Mesendoderm (in vitro differentiated cells): Measurements from ENCODE around the gene PRKAR1B.

Source experiments
- DNase-seq: peaks from one replicate; pipeline ENCODE4 v3.0.0; 2013
- H2AK5ac ChIP-seq: 2 replicates; pipeline ENCODE4 v1.6.1; 2013; ENCODE audit warnings: low read length, inconsistent platforms
- H2BK120ac ChIP-seq: 2 replicates; pipeline ENCODE4 v1.6.1; 2013; ENCODE audit warnings: low read depth, mild to moderate bottlenecking, low read length, moderate library complexity, mixed read lengths
- H2BK15ac ChIP-seq: replicated peaks from 2 replicates; pipeline ENCODE4 v1.6.1; 2013; ENCODE audit warnings: low read depth, mild to moderate bottlenecking, moderate library complexity
- H2BK5ac ChIP-seq: 2 replicates; pipeline ENCODE4 v1.6.1; 2013; ENCODE audit warnings: low read length, inconsistent platforms
- H3K18ac ChIP-seq: 2 replicates; pipeline ENCODE4 v1.6.1; 2013; ENCODE audit warnings: mild to moderate bottlenecking, low read length, mixed read lengths
- H3K23ac ChIP-seq: one replicate; pipeline ENCODE4 v1.6.1; 2013; ENCODE audit warnings: low read length
- H3K27ac ChIP-seq: 2 replicates; pipeline ENCODE4 v1.5.1; 2013; ENCODE audit warnings: low read depth, mild to moderate bottlenecking, inconsistent platforms, low read length, moderate library complexity
- H3K27me3 ChIP-seq: 2 replicates; pipeline ENCODE4 v1.6.1; 2013; ENCODE audit warnings: low read length, control low read depth, mild to moderate bottlenecking, inconsistent platforms; ENCODE audit not compliant: insufficient read depth, poor library complexity
- H3K36me3 ChIP-seq: 2 replicates; pipeline ENCODE4 v1.6.1; 2013; ENCODE audit warnings: low read length, inconsistent platforms; ENCODE audit not compliant: control insufficient read depth, insufficient read depth
- H3K4ac ChIP-seq: one replicate; pipeline ENCODE4 v1.6.1; 2013; ENCODE audit warnings: low read depth, mild to moderate bottlenecking, low read length, moderate library complexity
- H3K4me1 ChIP-seq: 2 replicates; pipeline ENCODE4 v1.6.1; 2013; ENCODE audit warnings: low read depth, low read length, inconsistent platforms; ENCODE audit not compliant: control insufficient read depth
- H3K4me2 ChIP-seq: 2 replicates; pipeline ENCODE4 v1.6.1; 2013; ENCODE audit warnings: low read length
- H3K4me3 ChIP-seq: 2 replicates; pipeline ENCODE4 v1.5.1; 2013; ENCODE audit warnings: mild to moderate bottlenecking, low read length
- H3K56ac ChIP-seq: one replicate; pipeline ENCODE4 v1.6.1; 2013; ENCODE audit warnings: low read length
- H3K79me1 ChIP-seq: 2 replicates; pipeline ENCODE4 v1.6.1; 2013; ENCODE audit warnings: low read length, inconsistent platforms
- H3K79me2 ChIP-seq: 2 replicates; pipeline ENCODE4 v1.6.1; 2013; ENCODE audit warnings: mild to moderate bottlenecking, low read length; ENCODE audit not compliant: control insufficient read depth, insufficient read depth
- H3K9ac ChIP-seq: 2 replicates; pipeline ENCODE4 v1.6.1; 2013; ENCODE audit warnings: low read length, inconsistent platforms
- H4K5ac ChIP-seq: one replicate; pipeline ENCODE4 v1.6.1; 2013; ENCODE audit warnings: low read length
- H4K8ac ChIP-seq: one replicate; pipeline ENCODE4 v1.6.1; 2013; ENCODE audit warnings: low read depth, mild to moderate bottlenecking, control low read depth, low read length, moderate library complexity
- WGBS: extraction: QIAGEN DNeasy Blood & Tissue Kit; methylation state at CpG from one replicate; pipeline ENCODE4 v1.1.7; 2013; ENCODE audit warnings: low lambda C conversion rate, missing lambda C conversion rate; ENCODE audit not compliant: insufficient coverage; ENCODE audit errors: extremely low coverage; 5-methylcytosine and 5-hydroxymethylcytosine counted together

PRKAR1B gene

DNA sequence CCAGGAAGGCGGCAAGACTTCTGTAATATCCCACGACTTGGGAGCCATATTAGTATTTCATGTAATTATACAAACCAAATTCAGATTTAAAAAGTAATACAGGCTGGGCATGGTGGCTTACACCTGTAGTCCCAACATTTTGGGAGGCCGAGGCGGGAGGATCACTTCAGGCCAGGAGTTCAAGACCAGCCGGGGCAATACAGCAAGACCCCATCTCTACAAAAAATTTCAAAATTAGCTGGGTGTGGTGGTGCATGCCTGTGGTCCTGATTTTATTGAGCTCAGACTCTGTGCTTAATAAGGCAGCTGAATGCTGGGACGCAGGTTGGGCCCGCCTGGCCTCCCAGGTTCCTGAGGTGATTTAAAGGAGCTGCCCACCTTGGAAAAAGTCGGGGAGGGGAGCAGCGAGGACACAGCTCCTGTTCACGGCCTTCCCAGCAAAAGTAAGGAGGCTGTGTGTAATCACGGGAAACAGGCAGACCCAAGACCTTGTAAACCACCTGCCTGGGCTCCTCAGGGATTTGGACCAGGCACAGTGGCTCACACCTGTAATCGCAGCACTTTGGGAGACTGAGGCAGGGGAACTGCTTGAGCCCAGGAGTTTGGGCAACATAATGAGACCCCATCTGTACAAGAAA, 93.6 kb downstream of the PRKAR1B start:
- H3K27ac ChIP-seq, result no peak overlapping the region
- no peak overlapping the region for H2AK5ac ChIP-seq
- H2BK5ac ChIP-seq, result no peak overlapping the region
- no peaks in the 10 kb centered on the region for H3K79me1 ChIP-seq
- H4K8ac ChIP-seq, result no peak overlapping the region
- no peak overlapping the region for H2BK120ac ChIP-seq
- H3K27me3 ChIP-seq, result no peaks in the 10 kb centered on the region
- H3K36me3 ChIP-seq, result no peaks in the 10 kb centered on the region
- DNase-seq, result no peak
- H4K5ac ChIP-seq, result no peak overlapping the region
- H3K9ac ChIP-seq, result no peak overlapping the region
- H3K4me1 ChIP-seq, result no peaks in the 10 kb centered on the region
- H3K23ac ChIP-seq, result no peak overlapping the region
- H3K4me3 ChIP-seq, result no peak overlapping the region
- no peak overlapping the region for H3K4ac ChIP-seq
- H2BK15ac ChIP-seq, result no peak overlapping the region
- no peak overlapping the region for H3K18ac ChIP-seq
- H3K4me2 ChIP-seq, result no peak overlapping the region
- H3K79me2 ChIP-seq, result no peaks in the 10 kb centered on the region
- WGBS, result no CpG with 5 or more reads among the region's 12 CpGs
- H3K56ac ChIP-seq, result no peak overlapping the region

DNA sequence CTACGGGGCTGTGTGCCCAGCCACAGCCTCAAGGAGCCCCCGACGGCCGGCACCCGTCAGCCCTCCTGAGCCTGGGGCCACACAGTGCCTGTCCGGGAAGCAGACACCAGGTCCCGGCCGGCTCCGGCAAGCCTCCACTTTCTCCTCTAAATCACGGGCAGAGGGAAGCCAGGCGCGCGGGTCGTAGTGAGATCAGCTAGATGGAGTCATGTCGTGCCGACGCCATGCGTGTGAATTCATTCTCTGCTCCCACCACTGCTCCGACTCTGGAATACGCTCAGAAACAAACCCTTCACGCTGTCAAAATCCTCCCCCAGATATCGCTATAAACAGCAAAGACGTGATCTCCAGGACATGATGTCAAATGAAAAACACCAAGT, 94.3 kb downstream of the PRKAR1B start:
- Histone ChIP-seq H2BK15ac (no peak overlapping the region), H3K9ac (no peak overlapping the region), H3K4me3 (no peak overlapping the region), H3K27ac (no peak overlapping the region), H4K5ac (no peak overlapping the region), H3K4ac (no peak overlapping the region), H3K79me2 (no peaks in the 10 kb centered on the region), H3K18ac (no peak overlapping the region), H4K8ac (no peak overlapping the region), H2BK5ac (no peak overlapping the region), H3K4me2 (no peak overlapping the region), H3K4me1 (no peaks in the 10 kb centered on the region), H3K79me1 (no peaks in the 10 kb centered on the region), H2BK120ac (no peak overlapping the region), H3K36me3 (no peaks in the 10 kb centered on the region), H2AK5ac (no peak overlapping the region), H3K27me3 (no peaks in the 10 kb centered on the region), H3K23ac (no peak overlapping the region), H3K56ac (no peak overlapping the region)
- no peak for DNase-seq
- no CpG with 5 or more reads among the region's 23 CpGs for WGBS

DNA sequence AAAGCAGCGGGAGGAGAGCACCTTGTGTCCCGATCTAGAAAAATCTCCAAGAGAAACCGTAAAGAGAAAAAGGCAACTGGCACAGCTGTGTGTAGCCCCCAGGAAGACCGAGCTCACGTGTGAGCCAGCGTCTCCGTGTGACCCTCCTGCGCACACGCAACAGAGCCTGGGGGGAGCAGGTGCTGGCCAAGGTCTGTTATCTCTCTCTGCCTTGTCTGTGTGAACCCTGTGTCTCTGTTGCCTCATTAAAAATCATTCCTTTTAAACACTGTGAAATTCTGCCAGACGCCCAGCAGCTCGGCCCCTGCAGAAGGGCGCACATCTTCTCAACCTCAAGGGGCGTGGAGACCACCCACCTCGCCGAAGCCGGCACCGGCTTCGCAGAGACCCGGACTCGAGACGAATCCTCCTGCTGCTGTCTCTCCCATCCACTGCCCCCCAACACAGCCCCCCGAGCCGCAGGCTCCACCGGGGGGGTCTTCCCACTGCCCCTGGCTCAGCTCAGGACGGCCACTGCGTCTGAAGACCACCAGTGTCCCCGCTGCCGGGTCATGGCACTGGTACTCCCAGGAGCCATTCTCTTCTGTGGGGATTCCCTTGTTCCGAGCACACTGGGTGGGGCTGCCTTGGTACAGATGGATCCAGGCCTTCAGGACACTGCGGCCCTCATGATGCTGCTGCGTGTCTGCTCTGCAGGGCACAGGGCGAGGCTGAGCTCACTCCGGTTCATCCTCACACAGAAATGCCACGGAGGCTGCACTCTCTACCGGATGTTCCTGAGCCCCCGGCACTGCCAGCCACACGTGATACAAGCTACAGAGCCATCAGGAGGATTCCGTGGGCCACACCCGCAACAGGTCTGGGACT, 94.9 kb downstream of the PRKAR1B start:
- DNase-seq, result no peak
- H2AK5ac ChIP-seq, result no peak overlapping the region
- H3K4me2 ChIP-seq, result no peak overlapping the region
- no peak overlapping the region for H3K27ac ChIP-seq
- no CpG with 5 or more reads among the region's 39 CpGs for WGBS
- no peaks in the 10 kb centered on the region for H3K27me3 ChIP-seq
- no peak overlapping the region for H2BK120ac ChIP-seq
- no peaks in the 10 kb centered on the region for H3K79me1 ChIP-seq
- no peak overlapping the region for H4K8ac ChIP-seq
- H3K79me2 ChIP-seq, result no peaks in the 10 kb centered on the region
- no peak overlapping the region for H3K18ac ChIP-seq
- no peak overlapping the region for H4K5ac ChIP-seq
- H3K4ac ChIP-seq, result no peak overlapping the region
- H3K4me3 ChIP-seq, result no peak overlapping the region
- H3K9ac ChIP-seq, result no peak overlapping the region
- no peak overlapping the region for H2BK15ac ChIP-seq
- H3K56ac ChIP-seq, result no peak overlapping the region
- H3K4me1 ChIP-seq, result no peaks in the 10 kb centered on the region
- H2BK5ac ChIP-seq, result no peak overlapping the region
- no peak overlapping the region for H3K23ac ChIP-seq
- no peaks in the 10 kb centered on the region for H3K36me3 ChIP-seq

DNA sequence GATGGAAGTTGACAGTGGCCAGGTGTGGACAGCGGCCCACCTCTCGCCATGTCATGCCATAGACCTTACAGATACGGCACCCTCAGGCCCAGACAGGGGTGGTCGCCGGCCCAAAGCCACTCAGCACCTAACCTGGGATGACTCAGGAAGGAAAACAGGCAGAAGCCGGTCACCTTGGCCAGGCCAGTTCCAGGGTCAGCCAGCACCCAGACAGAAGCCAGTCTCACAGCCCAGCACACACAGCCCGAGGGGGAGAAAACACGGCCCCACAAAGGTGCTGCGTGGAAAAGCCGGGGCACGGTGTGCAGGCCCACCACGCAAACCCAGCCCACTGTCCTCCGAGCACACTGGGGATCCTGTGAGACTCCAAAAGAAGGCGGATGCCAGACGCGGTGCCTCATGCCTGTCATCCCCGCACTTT, 95.8 kb downstream of the PRKAR1B start:
- Histone ChIP-seq H3K79me1 (no peaks in the 10 kb centered on the region), H3K4me3 (no peak overlapping the region), H2BK15ac (no peak overlapping the region), H2BK120ac (no peak overlapping the region), H3K27me3 (no peaks in the 10 kb centered on the region), H3K27ac (no peak overlapping the region), H4K8ac (no peak overlapping the region), H3K4me1 (no peaks in the 10 kb centered on the region), H3K79me2 (no peaks in the 10 kb centered on the region), H3K56ac (no peak overlapping the region), H3K23ac (no peak overlapping the region), H3K36me3 (no peaks in the 10 kb centered on the region), H3K4me2 (no peak overlapping the region), H3K9ac (no peak overlapping the region), H3K18ac (no peak overlapping the region), H3K4ac (no peak overlapping the region), H4K5ac (no peak overlapping the region), H2AK5ac (no peak overlapping the region), H2BK5ac (no peak overlapping the region)
- no CpG with 5 or more reads among the region's 17 CpGs for WGBS
- no peak for DNase-seq

DNA sequence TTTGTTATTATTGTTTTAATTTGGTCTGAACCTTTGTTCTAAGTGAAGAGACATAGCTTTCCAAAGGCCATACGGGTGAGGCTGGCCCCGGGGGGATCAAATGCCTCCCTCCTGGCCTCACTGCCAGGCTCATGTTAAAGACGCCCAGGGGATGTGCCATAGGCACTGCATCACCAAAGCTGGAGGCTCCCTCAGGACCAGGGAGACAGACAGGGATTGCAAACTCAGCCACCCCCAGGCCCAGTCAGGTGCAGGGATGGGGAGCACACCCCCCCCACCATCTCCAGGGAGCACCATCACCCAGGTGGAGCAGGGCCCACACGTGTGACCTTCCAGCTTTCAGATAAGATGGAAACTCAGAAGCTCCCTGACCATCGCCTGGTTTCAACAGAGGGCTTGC, 96.5 kb downstream of the PRKAR1B start:
- no peak overlapping the region for H3K4ac ChIP-seq
- no peak overlapping the region for H3K56ac ChIP-seq
- H2AK5ac ChIP-seq, result no peak overlapping the region
- no peak overlapping the region for H3K4me2 ChIP-seq
- no peak for DNase-seq
- H3K27ac ChIP-seq, result no peak overlapping the region
- no peak overlapping the region for H4K5ac ChIP-seq
- H3K4me3 ChIP-seq, result no peak overlapping the region
- no peak overlapping the region for H3K18ac ChIP-seq
- H3K79me2 ChIP-seq, result no peaks in the 10 kb centered on the region
- H2BK5ac ChIP-seq, result no peak overlapping the region
- no peak overlapping the region for H4K8ac ChIP-seq
- H3K79me1 ChIP-seq, result no peaks in the 10 kb centered on the region
- no peaks in the 10 kb centered on the region for H3K36me3 ChIP-seq
- no peaks in the 10 kb centered on the region for H3K27me3 ChIP-seq
- H3K4me1 ChIP-seq, result no peaks in the 10 kb centered on the region
- no peak overlapping the region for H3K23ac ChIP-seq
- no peak overlapping the region for H3K9ac ChIP-seq
- H2BK120ac ChIP-seq, result no peak overlapping the region
- H2BK15ac ChIP-seq, result no peak overlapping the region
- no CpG with 5 or more reads among the region's 5 CpGs for WGBS
